Measurements from ENCODE around the gene CNPY4. TPM values are rescaled to one million over a fixed set of nuclear protein-coding genes. Genes with fewer than 3 reads are reported as not detected.

The CNPY4 gene
- total RNA-seq, 2 experiments from 2014 or later = 11.9 to 12.4 TPM

DNA sequence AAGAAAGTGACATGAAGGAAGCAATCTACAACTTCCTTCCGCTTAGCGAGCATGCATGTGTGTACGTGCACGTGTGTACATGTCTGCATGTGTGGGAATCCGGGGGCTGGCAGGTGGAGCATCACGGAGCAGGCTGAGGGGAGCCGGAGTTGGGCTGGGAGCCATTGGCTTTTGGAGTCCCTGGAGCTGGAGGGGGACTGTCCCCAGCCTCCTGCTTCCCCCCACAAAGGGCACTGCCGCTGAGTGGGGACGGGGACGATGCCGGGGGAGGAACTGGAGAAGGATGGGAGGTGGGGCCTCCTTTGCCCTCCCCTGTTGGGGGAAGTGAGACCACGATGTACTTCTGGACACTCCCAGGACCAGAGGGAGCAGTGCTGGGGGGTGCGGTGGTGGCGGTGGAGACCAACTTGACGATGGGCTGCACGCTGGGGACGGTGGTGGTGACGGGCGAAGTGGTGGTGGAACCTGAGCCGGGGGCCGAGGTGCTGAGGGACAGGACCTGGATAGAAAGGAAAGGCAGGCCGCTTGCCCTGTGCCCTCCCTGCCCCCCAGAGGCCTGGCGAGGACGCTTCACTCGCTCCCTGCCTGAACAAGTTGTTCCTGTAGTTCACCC is 12.2 kb upstream of the CNPY4 start:
- H3K4me1 Mint-ChIP-seq (ENCODE audit: low read depth) = peaks cover 8% of the 10 kb centered on the region
- H3K27ac Mint-ChIP-seq = no peak overlapping the region
- no peak for DNase-seq
- H3K9me3 Mint-ChIP-seq = no peaks in the 10 kb centered on the region
- H3K4me3 Mint-ChIP-seq = no peak overlapping the region
- peaks cover 35% of the 10 kb centered on the region for H3K36me3 Mint-ChIP-seq
- no peaks in the 10 kb centered on the region for H3K27me3 Mint-ChIP-seq
- intact Hi-C loops (cut with micrococcal nuclease) = no loop called here
- ChIA-PET POLR2A (no interaction called here), CTCF (no interaction called here)

DNA sequence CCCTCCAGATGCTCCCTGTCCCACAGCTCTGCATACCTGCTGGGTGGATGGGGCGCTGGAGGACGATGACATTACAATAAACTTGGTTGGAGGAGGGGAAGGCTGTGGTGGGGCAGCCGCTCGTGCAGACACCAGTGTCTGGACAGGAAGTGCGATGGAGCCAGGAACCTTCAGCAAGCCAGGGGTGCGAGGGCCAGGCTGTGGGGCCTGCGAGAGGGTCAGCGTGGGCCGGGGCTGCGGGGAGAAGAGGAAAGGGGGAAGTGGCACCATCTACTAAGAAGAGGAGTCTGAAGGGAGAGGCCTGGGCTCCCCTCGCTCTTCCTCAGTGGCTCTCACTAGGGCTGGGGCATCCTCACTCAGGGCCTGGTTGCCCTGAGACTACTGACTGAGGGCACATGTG is 11.5 kb upstream of the CNPY4 start:
- H3K36me3 Mint-ChIP-seq = peaks cover 39% of the 10 kb centered on the region
- no peak overlapping the region for H3K4me3 Mint-ChIP-seq
- no peaks in the 10 kb centered on the region for H3K27me3 Mint-ChIP-seq
- ChIA-PET POLR2A (no interaction called here), CTCF (no interaction called here)
- peaks cover 2% of the 10 kb centered on the region for H3K4me1 Mint-ChIP-seq (ENCODE audit: low read depth)
- H3K27ac Mint-ChIP-seq = no peak overlapping the region
- H3K9me3 Mint-ChIP-seq = no peaks in the 10 kb centered on the region
- DNase-seq = no peak
- intact Hi-C loops (cut with micrococcal nuclease) = no loop called here

DNA sequence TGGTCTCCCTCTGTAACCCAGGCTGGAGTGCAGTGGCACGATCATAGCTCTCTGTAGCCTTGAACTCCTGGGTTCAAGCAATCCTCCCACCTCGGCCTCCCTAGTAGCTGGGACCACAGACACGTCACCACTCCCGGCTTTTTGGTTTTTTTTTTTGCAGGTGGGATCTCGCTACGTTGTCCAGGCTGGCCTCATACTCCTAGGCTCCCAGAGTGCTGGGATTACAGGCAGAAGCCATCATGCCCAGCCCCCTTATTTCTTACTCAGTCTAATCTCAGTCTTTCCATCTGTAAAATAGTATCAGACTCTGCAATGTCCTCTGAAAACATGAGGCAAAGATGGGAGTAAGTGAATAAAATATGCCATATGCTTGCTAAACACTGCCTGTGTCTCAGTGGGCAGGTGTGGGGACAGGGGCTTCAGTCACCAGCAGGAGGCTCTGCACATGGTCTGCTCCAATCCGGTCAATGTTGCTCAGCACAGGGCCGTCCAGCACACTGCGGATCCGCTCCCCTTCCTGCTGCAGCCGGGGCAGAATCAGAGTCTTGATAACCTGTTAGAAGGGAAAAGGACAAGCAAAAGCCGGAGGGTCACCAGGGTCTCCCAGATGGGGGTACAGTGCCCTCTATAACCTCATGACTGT is 9.8 kb upstream of the CNPY4 start:
- no peak overlapping the region for H3K27ac Mint-ChIP-seq
- ChIA-PET CTCF (interaction anchor here (0.7 kb wide), 1 partner anchor 351 kb away, joined by 3 read pairs; no protein-coding TSS in a partner anchor), POLR2A (no interaction called here)
- no peak for DNase-seq
- intact Hi-C loops (cut with micrococcal nuclease) = no loop called here
- H3K36me3 Mint-ChIP-seq = peaks cover 43% of the 10 kb centered on the region
- no peaks in the 10 kb centered on the region for H3K27me3 Mint-ChIP-seq
- H3K4me1 Mint-ChIP-seq (ENCODE audit: low read depth) = no peaks in the 10 kb centered on the region
- H3K4me3 Mint-ChIP-seq = no peak overlapping the region
- no peaks in the 10 kb centered on the region for H3K9me3 Mint-ChIP-seq

DNA sequence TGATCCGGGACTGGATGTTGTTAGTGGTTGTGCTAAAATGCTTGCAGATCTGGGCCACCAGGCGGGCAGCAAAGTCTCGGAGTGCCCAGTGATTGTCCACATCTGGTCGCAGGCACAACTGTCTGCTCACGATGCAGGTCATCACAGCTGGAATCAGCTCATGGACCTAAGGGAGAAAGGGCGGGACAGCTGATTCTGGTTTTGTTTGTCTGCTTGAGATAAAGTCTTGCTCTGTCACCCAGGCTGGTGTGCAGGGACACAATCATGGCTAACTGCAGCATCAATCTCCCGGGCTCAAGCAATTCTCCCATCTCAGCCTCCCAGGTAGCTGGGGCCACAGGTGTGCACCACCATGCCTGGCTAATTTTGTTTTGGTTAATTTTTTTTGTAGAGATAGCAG is 8.3 kb upstream of the CNPY4 start:
- intact Hi-C loops (cut with micrococcal nuclease) = no loop called here
- no peaks in the 10 kb centered on the region for H3K4me1 Mint-ChIP-seq (ENCODE audit: low read depth)
- H3K9me3 Mint-ChIP-seq = no peaks in the 10 kb centered on the region
- ChIA-PET POLR2A (interaction anchor here (1.3 kb wide), 1 partner anchor 10 kb away, joined by 3 read pairs; the partner anchor contains the start of genes AP4M1 and MCM7), CTCF (interaction anchor here (0.6 kb wide), 1 partner anchor 17 kb away, joined by 5 read pairs; no protein-coding TSS in a partner anchor)
- H3K36me3 Mint-ChIP-seq = peaks cover 43% of the 10 kb centered on the region
- no peaks in the 10 kb centered on the region for H3K27me3 Mint-ChIP-seq
- DNase-seq = no peak
- no peak overlapping the region for H3K27ac Mint-ChIP-seq
- H3K4me3 Mint-ChIP-seq = no peak overlapping the region

DNA sequence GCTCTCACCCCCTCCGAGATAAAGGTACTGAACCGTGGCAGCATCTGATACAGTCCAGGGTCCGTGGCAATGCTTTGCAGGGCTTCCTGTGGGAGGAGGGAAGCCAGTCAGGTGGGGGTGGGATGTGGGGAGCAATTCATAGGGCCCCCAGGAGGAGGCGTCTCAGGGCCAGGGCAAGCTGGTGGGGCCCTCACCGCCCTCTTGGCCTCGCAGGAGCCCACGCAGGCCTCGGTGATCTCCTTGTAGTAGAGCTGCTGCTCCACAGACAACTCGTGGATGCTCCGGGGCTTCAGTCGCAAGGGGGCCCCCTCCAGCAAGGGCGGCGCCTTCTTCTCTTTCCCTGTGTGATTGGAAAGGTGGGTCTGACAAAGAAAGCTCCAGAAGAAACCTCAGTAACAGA is 7.5 kb upstream of the CNPY4 start:
- peaks cover 42% of the 10 kb centered on the region for H3K36me3 Mint-ChIP-seq

DNA sequence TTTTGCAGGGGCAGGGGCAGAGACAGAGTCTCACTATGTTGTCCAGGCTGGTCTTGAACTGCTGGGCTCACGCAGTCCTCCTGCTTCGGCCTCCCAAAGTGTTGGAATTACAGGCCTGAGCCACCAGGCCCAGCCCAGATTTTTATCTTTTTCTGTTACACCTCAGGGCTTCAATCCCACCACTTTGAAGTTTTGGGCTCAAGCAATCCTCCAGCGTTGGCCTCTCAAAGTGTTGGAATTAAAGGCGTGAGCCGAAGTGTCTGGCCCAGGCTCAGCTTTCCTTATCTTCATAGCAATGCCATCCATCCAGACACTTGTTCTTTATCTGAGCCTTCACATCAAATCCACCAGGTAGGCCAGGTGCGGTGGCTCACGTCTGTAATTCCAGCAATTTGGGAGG is 4.4 kb upstream of the CNPY4 start:
- ChIA-PET CTCF (no interaction called here), POLR2A (interaction anchor here (1.0 kb wide), 1 partner anchor 14 kb away, joined by 7 read pairs; the partner anchor contains the start of genes AP4M1 and MCM7)
- DNase-seq = no peak
- intact Hi-C loops (cut with micrococcal nuclease) = no loop called here
- H3K36me3 Mint-ChIP-seq = peaks cover 29% of the 10 kb centered on the region
- H3K4me3 Mint-ChIP-seq = no peak overlapping the region
- no peaks in the 10 kb centered on the region for H3K9me3 Mint-ChIP-seq
- H3K27me3 Mint-ChIP-seq = no peaks in the 10 kb centered on the region
- no peak overlapping the region for H3K27ac Mint-ChIP-seq
- H3K4me1 Mint-ChIP-seq (ENCODE audit: low read depth) = peaks cover 7% of the 10 kb centered on the region

More for the DNA sequence above, 7.5 kb upstream of the CNPY4 start:
- Mint-ChIP-seq H3K27me3 (no peaks in the 10 kb centered on the region), H3K9me3 (no peaks in the 10 kb centered on the region), H3K27ac (no peak overlapping the region), H3K4me3 (no peak overlapping the region), H3K4me1 (ENCODE audit: low read depth) (no peaks in the 10 kb centered on the region)
- POLR2A ChIA-PET = interaction anchor here (1.3 kb wide), 1 partner anchor 11 kb away, joined by 3 read pairs; the partner anchor contains the start of genes AP4M1 and MCM7
- no peak for DNase-seq
- intact Hi-C loops (cut with micrococcal nuclease) = no loop called here
- CTCF ChIA-PET = no interaction called here

DNA sequence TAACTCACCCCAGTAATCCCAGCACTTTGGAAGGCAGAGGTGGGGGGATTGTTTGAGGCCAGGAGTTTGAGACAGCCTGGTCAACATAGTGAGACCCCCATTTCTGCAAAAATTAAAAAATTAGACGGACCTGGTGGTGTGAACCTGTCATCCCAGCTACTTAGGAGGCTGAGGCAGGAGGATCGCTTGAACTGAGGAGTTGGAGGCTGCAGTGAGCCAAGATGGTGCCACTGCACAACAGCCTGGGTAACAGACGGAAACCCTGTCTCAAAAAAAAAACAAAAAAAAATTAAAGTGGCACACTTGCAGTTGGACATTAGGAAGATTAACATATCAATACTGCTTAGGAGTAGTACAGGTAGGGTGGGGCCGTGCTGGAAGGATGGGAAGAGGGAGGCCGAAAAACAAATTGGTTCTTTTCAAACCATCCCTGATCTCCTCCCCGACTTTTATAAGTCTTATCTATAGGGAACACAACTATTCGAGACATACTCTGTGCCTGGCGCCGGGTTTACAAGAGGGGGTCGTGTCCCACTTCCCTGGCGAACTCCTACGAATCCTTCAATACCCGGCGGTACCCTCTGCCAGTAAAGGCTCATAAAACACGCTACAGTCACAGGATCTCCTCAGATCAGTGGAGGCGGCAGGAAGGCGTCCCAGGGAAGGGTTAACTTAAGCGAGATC is 904 bp upstream of the CNPY4 start:
- CTCF ChIA-PET = no interaction called here
- POLR2A ChIA-PET = interaction anchor here (1.0 kb wide), 1 partner anchor 12 kb away, joined by 3 read pairs; no protein-coding TSS in a partner anchor
- peaks cover 8% of the 10 kb centered on the region for H3K36me3 Mint-ChIP-seq

DNA sequence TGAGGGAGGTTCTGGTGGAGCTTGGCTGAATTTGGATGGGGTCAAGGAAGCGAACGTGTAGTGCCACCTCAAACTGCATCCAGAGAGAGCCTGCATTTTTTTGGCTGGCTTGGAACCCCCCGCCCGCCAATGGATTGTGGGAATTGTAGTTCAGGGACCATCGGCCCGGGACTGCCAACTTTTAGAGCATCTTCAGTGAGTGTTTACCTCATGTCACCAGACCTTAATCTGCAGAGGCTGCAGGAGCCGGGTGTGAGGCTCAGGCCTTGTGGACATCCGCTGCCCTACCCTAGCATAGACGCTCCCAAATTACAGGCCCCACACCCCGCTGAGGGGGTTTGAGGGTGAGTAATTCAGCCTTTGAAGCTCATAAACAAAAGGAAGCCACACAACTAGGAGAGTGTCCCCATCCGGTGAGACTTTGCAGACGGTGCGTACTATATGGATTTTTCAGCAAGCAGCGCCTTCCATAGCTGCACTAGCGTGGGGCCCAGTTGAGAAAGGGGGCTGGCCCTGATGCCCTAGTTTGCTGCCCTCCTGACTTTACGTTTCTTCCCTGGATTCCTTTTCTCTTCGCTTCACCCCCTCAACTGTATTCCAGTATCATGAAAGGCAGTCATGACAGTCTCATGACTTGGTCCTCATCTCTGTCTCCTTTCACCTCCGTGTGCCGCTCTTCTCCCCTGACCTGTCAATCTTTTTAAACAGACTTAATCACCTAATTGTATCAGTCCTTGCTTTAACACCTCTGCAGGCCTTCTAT is 717 bp downstream of the CNPY4 start:
- H3K4me1 Mint-ChIP-seq (ENCODE audit: low read depth) = peaks cover 29% of the 10 kb centered on the region
- intact Hi-C loops (cut with micrococcal nuclease) = loop anchor here (1.0 to 2.0 kb wide), 4 partner anchors 7 to 39 kb away; partner anchors contain the start of genes AP4M1, COPS6, MCM7 and ZNF3
- peak; percentile 85 for DNase-seq
- H3K27me3 Mint-ChIP-seq = no peaks in the 10 kb centered on the region
- ChIA-PET POLR2A (interaction anchor here (0.6 to 1.6 kb wide), 4 partner anchors 19 to 778 kb away, joined by 3 to 11 read pairs (median 3); partner anchors contain the start of genes AP4M1, LAMTOR4 and MCM7), CTCF (interaction anchor here (0.5 to 1.6 kb wide), 4 partner anchors 11 to 210 kb away, joined by 3 to 8 read pairs (median 4); partner anchors contain the start of genes GPC2 and MCM7)
- H3K27ac Mint-ChIP-seq = peak overlapping the region; percentile 82
- no peaks in the 10 kb centered on the region for H3K9me3 Mint-ChIP-seq
- H3K36me3 Mint-ChIP-seq = peaks cover 7% of the 10 kb centered on the region
- H3K4me3 Mint-ChIP-seq = peak overlapping the region; percentile 95

More for the DNA sequence above, 904 bp upstream of the CNPY4 start:
- H3K4me1 Mint-ChIP-seq (ENCODE audit: low read depth) = peaks cover 18% of the 10 kb centered on the region
- H3K4me3 Mint-ChIP-seq = peak overlapping the region; percentile 95
- H3K9me3 Mint-ChIP-seq = no peaks in the 10 kb centered on the region
- no peaks in the 10 kb centered on the region for H3K27me3 Mint-ChIP-seq
- peak overlapping the region; percentile 82 for H3K27ac Mint-ChIP-seq
- no peak for DNase-seq
- intact Hi-C loops (cut with micrococcal nuclease) = loop anchor here (1.0 to 2.0 kb wide), 3 partner anchors 9 to 30 kb away; partner anchors contain the start of genes AP4M1, COPS6 and MCM7

DNA sequence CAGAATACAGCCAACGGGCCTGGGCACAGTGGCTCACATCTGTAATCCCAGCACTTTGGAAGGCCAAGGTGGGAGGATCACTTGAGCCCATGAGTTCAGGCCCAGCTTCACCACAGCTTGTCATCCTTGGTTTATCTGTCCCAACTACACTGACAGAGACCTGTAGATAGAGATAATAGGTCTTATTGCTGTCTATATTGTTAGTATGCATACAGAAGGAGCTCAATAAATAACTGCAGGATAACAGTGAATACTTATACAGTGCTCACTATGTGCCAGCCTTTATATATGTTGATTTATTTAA is 1.3 kb downstream of the CNPY4 start:
- H3K4me3 Mint-ChIP-seq = peak overlapping the region; percentile 95
- H3K36me3 Mint-ChIP-seq = peaks cover 7% of the 10 kb centered on the region
- CTCF ChIA-PET = interaction anchor here (1.1 to 1.6 kb wide), 3 partner anchors 10 to 57 kb away, joined by 3 to 8 read pairs (median 4); partner anchors contain the start of genes GPC2 and MCM7
- intact Hi-C loops (cut with micrococcal nuclease) = loop anchor here (1.0 kb wide), 1 partner anchor 39 kb away; the partner anchor contains the start of gene ZNF3
- H3K27ac Mint-ChIP-seq = peak overlapping the region; percentile 82
- DNase-seq = peak; percentile 18
- H3K4me1 Mint-ChIP-seq (ENCODE audit: low read depth) = peaks cover 33% of the 10 kb centered on the region
- H3K27me3 Mint-ChIP-seq = no peaks in the 10 kb centered on the region
- H3K9me3 Mint-ChIP-seq = no peaks in the 10 kb centered on the region
- POLR2A ChIA-PET = interaction anchor here (1.2 to 1.6 kb wide), 2 partner anchors 19 to 105 kb away, joined by 3 to 11 read pairs; partner anchors contain the start of genes AP4M1 and MCM7

DNA sequence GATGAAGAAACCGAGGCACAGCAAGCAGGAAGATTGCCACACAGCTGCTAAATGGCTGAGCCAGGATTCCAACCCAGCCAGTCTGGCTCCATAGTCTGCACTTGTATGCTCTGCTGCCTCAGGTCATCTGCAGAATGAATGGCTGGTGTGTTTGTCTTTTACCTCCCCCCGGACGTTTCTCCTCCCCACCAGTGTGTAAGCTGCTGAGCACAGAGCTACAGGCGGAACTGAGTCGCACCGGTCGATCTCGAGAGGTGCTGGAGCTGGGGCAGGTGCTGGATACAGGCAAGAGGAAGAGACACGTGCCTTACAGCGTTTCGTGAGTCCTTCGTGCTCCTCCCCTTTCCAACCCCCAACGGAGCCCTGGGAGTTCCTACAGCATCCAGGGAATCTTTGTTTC is 2.6 kb downstream of the CNPY4 start:
- intact Hi-C loops (cut with micrococcal nuclease) = no loop called here
- H3K9me3 Mint-ChIP-seq = no peaks in the 10 kb centered on the region
- no peak overlapping the region for H3K27ac Mint-ChIP-seq
- H3K27me3 Mint-ChIP-seq = no peaks in the 10 kb centered on the region
- ChIA-PET POLR2A (no interaction called here), CTCF (interaction anchor here (0.7 to 1.3 kb wide), 3 partner anchors 10 to 143 kb away, joined by 3 to 4 read pairs (median 4); no protein-coding TSS in a partner anchor)
- peaks cover 9% of the 10 kb centered on the region for H3K36me3 Mint-ChIP-seq
- peaks cover 34% of the 10 kb centered on the region for H3K4me1 Mint-ChIP-seq (ENCODE audit: low read depth)
- H3K4me3 Mint-ChIP-seq = no peak overlapping the region
- DNase-seq = no peak

DNA sequence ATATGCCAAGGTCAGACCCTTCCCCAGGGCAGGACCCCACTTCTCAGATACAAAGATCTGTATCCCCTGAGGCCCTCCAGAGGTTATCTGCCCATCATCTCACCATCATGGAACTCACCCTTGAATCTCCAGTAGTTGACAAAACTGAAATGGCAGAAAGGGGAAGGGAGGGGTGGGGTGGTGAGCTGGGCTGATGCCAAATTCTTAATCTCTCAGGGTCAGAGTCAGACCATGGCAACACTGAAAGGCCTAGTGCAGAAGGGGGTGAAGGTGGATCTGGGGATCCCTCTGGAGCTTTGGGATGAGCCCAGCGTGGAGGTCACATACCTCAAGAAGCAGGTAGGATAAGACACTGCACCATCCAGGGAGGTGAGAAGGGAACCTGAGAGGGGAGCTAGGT is 3.1 kb downstream of the CNPY4 start:
- Mint-ChIP-seq H3K27me3 (no peaks in the 10 kb centered on the region), H3K9me3 (no peaks in the 10 kb centered on the region), H3K4me3 (no peak overlapping the region), H3K36me3 (peaks cover 9% of the 10 kb centered on the region), H3K27ac (peak overlapping the region; percentile 58), H3K4me1 (ENCODE audit: low read depth) (peaks cover 34% of the 10 kb centered on the region)
- CTCF ChIA-PET = interaction anchor here (1.3 kb wide), 1 partner anchor 10 kb away, joined by 4 read pairs; no protein-coding TSS in a partner anchor
- no peak for DNase-seq
- intact Hi-C loops (cut with micrococcal nuclease) = no loop called here
- POLR2A ChIA-PET = no interaction called here
